Stomach (tissue), 9 donors: Measurements from ENCODE around the gene XPO6. TPM values are rescaled to one million over a fixed set of nuclear protein-coding genes. Genes with fewer than 3 reads are reported as not detected.

Source experiments
- DNase-seq, 2 donors: peaks; one replicate each; pipeline versions ENCODE4 v3.0.0 to v3.0.0-alpha.2; 2013 to 2019
- H3K27ac ChIP-seq, 5 donors: fragments of 200-600 bp in 4 of 5; sonication (generic) in 4 of 5; one replicate each; pipeline ENCODE4 v1.5.1; 2013 to 2019; ENCODE audit warnings: mild to moderate bottlenecking in 1 of 5, moderate library complexity in 1 of 5
- H3K27me3 ChIP-seq, 3 donors: fragments of 200-600 bp; sonication (generic); one replicate each; pipeline ENCODE4 v1.5.1; 2017 to 2019; ENCODE audit warnings: mixed run types in 1 of 3
- H3K36me3 ChIP-seq, 4 donors: fragments of 200-600 bp; sonication (generic); 1 replicate in 3 of 4; 2 replicates in 1 of 4; pipeline ENCODE4 v1.5.1; 2016 to 2019
- H3K4me1 ChIP-seq, 4 donors: fragments of 200-600 bp; sonication (generic); one replicate each; pipeline ENCODE4 v1.5.1; 2016 to 2019
- H3K4me3 ChIP-seq, 4 donors: fragments of 200-600 bp; sonication (generic) in 3 of 4; one replicate each; pipeline ENCODE4 v1.5.1; 2016 to 2019; ENCODE audit warnings: mild to moderate bottlenecking in 1 of 4
- H3K9me3 ChIP-seq, 4 donors: fragments of 200-600 bp; sonication (generic); one replicate each; pipeline ENCODE4 v1.5.1; 2016 to 2019
- EP300 ChIP-seq: sonication (generic); formaldehyde crosslinking; IDR thresholded peaks from one replicate; pipeline ENCODE4 v1.6.1; 2017; ENCODE audit warnings: antibody characterized with exemption
- POLR2A ChIP-seq, 4 donors: fragments of 450-650 bp; IDR thresholded peaks; one replicate each; pipeline ENCODE4 v1.6.1; 2016; ENCODE audit warnings: antibody characterized with exemption in 4 of 4, control low read depth in 2 of 4, mild to moderate bottlenecking in 1 of 4, moderate library complexity in 1 of 4
- POLR2AphosphoS5 ChIP-seq, 3 donors: sonication (generic); formaldehyde crosslinking; IDR thresholded peaks; one replicate each; pipeline ENCODE4 v1.6.1; 2016; ENCODE audit warnings: antibody characterized with exemption in 3 of 3
- WGBS, 5 donors: extraction: QIAGEN DNeasy Blood & Tissue Kit in 3 of 5; methylation state at CpG; one replicate each; pipeline versions ENCODE4 v1.1.5 to v1.1.7; 2013 to 2018; 5-methylcytosine and 5-hydroxymethylcytosine counted together
- intact Hi-C: fragments of 100-400 bp; cut with DNase I; formaldehyde crosslinking; loops from one replicate; pipeline ENCODE4 v1.15.1; 2023; ENCODE audit warnings: low total_unique reads
- polyA plus RNA-seq, 3 donors: library from polyadenylated mRNA; stranded (reverse); fragments of 200-250 nt; gene quantifications; one replicate each; pipeline ENCODE4 v1.2.3, GENCODE V29; 2013
- total RNA-seq, 5 donors: library from RNA; depleted of rRNA; stranded (reverse); fragments of >200 nt; gene quantifications; one replicate each; pipeline versions ENCODE4 v1.1.0 to v1.2.3, GENCODE V29; 2014 to 2016
- TF ChIP-seq, protein P1 (sequence below), 7 experiments: fragments of 450-650 bp in 4 of 7; fragments of 200-600 bp in 3 of 7; sonication (generic) in 3 of 7; IDR thresholded peaks; one replicate each; pipeline ENCODE4 v1.5.1; 2016 to 2019; ENCODE audit warnings: antibody characterized with exemption in 7 of 7, control low read depth in 2 of 7, mild to moderate bottlenecking in 1 of 7
- donor health status: healthy with polysubstance abuse.
- donor health status: Bipolar disorder and iron deficiency.
- donor health status: healthy.

XPO6 gene
- total and polyA plus RNA-seq, 8 donors: 37.2 to 241 (median 85.2) TPM

DNA sequence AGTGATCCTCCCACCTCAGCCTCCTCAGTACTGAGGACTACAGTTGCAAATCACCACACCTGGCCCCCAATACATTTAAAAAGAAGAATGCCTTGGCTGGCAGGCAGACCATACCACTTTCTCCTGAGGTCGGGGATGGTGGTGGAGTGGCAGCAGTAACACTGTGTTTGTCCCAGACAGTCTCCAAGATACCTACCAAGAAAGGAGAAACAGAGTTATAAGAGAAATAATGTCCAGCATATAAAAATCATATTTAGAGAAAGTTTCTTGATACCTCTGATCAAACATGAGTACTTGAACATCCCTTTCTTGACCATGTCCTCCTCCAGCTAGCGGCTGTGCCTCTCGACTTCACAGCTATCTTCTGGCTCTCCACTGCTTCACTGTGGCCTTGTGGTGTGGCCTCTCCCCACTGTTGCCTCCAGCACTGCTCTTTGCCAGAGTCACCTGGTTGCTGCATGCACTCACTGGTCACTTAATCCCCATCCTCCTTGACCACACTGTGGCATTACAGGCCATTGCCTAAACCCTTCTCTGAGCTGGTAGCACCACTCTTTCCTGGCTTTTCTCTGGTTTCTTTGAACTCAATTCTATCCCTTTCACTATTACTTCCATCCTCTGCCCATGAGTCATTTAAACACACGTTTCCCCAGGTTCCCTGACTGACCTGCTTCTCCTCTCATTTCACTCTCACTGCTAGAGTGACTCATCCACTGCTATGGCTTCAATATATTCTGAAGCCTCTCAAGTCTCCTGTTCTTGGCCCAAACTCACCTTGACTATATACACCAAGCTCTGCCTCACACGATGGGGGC is 45.2 kb downstream of the XPO6 start:
- peaks cover 37 to 72% (median 64%) of the 10 kb centered on the region in 4 donors for H3K36me3 ChIP-seq
- no peak for TF ChIP-seq POLR2A (IDR thresholded peaks at IDR 0.05)
- TF ChIP-seq POLR2AphosphoS5 (IDR thresholded peaks at IDR 0.05): no peak
- TF ChIP-seq EP300: no peak
- TF ChIP-seq, protein P1, sequence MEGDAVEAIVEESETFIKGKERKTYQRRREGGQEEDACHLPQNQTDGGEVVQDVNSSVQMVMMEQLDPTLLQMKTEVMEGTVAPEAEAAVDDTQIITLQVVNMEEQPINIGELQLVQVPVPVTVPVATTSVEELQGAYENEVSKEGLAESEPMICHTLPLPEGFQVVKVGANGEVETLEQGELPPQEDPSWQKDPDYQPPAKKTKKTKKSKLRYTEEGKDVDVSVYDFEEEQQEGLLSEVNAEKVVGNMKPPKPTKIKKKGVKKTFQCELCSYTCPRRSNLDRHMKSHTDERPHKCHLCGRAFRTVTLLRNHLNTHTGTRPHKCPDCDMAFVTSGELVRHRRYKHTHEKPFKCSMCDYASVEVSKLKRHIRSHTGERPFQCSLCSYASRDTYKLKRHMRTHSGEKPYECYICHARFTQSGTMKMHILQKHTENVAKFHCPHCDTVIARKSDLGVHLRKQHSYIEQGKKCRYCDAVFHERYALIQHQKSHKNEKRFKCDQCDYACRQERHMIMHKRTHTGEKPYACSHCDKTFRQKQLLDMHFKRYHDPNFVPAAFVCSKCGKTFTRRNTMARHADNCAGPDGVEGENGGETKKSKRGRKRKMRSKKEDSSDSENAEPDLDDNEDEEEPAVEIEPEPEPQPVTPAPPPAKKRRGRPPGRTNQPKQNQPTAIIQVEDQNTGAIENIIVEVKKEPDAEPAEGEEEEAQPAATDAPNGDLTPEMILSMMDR (IDR thresholded peaks at IDR 0.05): no peak
- no peaks in the 10 kb centered on the region for H3K27me3 ChIP-seq
- H3K4me1 ChIP-seq: peaks cover 0 to 32% (median 5%) of the 10 kb centered on the region in 4 donors
- no peak overlapping the region for H3K4me3 ChIP-seq
- WGBS, 5 donors: 78 to 89% (median 85%) methylated on average over 5 of the region's 5 CpGs
- intact Hi-C loops: no loop called here
- no peaks in the 10 kb centered on the region for H3K9me3 ChIP-seq
- peak overlapping the region in 2 of 5 donors; percentile 66 to 67 for H3K27ac ChIP-seq
- DNase-seq: no peak

DNA sequence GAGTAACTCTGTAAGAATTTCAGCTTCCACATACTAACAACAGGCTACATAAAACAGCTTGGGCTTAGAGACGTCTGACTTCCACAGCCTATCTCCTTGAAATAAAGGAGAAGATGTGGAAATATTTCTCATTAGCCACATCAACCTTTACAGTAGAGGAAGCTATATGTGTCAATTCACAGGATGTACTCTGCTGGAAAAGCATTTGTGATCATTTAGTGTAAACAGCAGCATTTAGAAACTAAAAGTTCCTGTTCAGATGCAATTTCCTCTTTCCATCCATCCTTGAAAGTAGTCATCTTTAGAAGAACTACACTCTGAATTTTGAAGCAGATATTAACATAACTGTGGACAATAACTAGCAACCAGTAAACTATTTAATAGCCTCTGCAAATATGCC is 46.2 kb downstream of the XPO6 start:
- H3K27ac ChIP-seq: peak overlapping the region in 2 of 5 donors; percentile 66 to 67

DNA sequence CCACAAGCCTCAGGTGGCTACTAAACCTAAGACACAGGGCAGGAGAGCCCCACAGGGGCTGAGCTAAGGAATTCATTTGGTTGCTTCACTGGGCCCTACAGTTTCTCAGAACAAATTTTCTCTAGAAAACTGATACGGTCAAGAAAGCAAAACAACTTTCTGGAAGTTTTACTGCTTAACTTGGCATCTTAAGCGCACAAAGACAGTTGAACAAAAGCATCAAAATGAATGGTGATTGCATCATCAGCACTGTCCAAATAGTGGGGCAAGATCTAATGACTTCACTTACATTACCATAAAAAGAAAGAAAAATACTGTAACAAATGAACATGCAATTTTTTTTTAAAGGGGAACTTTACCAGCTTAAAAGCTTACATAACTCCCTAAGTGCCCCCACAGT is 47.6 kb downstream of the XPO6 start:
- H3K4me1 ChIP-seq: peaks cover 0 to 43% (median 7%) of the 10 kb centered on the region in 4 donors
- 61 to 87% (median 76%) methylated on average over 2 of the region's 2 CpGs for WGBS, 5 donors
- peaks cover 28 to 58% (median 54%) of the 10 kb centered on the region in 4 donors for H3K36me3 ChIP-seq
- intact Hi-C loops: no loop called here
- no peak for DNase-seq
- TF ChIP-seq, protein P1 (IDR thresholded peaks at IDR 0.05): no peak
- TF ChIP-seq POLR2AphosphoS5 (IDR thresholded peaks at IDR 0.05) (no peak), EP300 (no peak), POLR2A (IDR thresholded peaks at IDR 0.05) (no peak)
- no peak overlapping the region for H3K4me3 ChIP-seq
- H3K27ac ChIP-seq: peak overlapping the region in 4 of 5 donors; percentile 20 to 67 (median 56)
- no peaks in the 10 kb centered on the region for H3K27me3 ChIP-seq
- no peaks in the 10 kb centered on the region for H3K9me3 ChIP-seq

More for the DNA sequence above, 46.2 kb downstream of the XPO6 start:
- H3K4me1 ChIP-seq: peaks cover 0 to 42% (median 7%) of the 10 kb centered on the region in 4 donors
- TF ChIP-seq POLR2AphosphoS5 (IDR thresholded peaks at IDR 0.05) (no peak), EP300 (no peak), POLR2A (IDR thresholded peaks at IDR 0.05) (no peak)
- TF ChIP-seq, protein P1 (IDR thresholded peaks at IDR 0.05): no peak
- 22 to 90% (median 89%) methylated on average over 1 of the region's 1 CpG for WGBS, 5 donors
- intact Hi-C loops: no loop called here
- H3K36me3 ChIP-seq: peaks cover 37 to 72% (median 66%) of the 10 kb centered on the region in 4 donors
- H3K27me3 ChIP-seq: no peaks in the 10 kb centered on the region
- no peak overlapping the region for H3K4me3 ChIP-seq
- no peaks in the 10 kb centered on the region for H3K9me3 ChIP-seq
- no peak for DNase-seq

DNA sequence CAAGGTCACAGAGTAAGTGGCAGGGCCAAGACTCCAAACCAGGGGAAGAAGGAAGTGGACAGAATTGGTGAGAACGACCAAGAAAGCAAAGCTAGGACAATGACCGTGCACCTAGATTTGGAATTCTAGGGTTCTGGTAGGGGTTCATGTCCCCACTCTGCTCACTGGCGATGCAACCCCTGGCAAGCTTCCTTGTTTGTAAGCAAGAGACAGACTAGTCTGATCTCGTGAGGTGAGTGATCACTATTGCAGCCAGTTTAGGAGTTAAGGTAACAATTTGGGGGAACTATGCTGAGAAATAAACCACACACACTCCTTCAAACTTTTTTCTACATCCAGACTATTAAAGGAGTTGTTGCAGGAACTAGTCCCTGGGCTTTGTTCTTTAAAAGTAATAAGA is 48.1 kb downstream of the XPO6 start:
- no peak for DNase-seq
- Histone ChIP-seq H3K9me3 (no peaks in the 10 kb centered on the region), H3K27me3 (no peaks in the 10 kb centered on the region), H3K4me3 (no peak overlapping the region), H3K27ac (peak overlapping the region in 4 of 5 donors; percentile 20 to 67 (median 56)), H3K36me3 (peaks cover 24 to 54% (median 50%) of the 10 kb centered on the region in 4 donors), H3K4me1 (peaks cover 0 to 43% (median 7%) of the 10 kb centered on the region in 4 donors)
- no peak for TF ChIP-seq POLR2A (IDR thresholded peaks at IDR 0.05)
- no peak for TF ChIP-seq EP300
- no peak for TF ChIP-seq POLR2AphosphoS5 (IDR thresholded peaks at IDR 0.05)
- TF ChIP-seq, protein P1 (IDR thresholded peaks at IDR 0.05): no peak
- intact Hi-C loops: no loop called here
- WGBS, 5 donors: 77 to 85% (median 81%) methylated on average over 4 of the region's 4 CpGs
